NCI-H345 (cell line): Measurements from ENCODE around the gene THAP9.
"Not testable (repeated sequence)": the region's sequence is repeated elsewhere in the genome, so short reads cannot be mapped to it uniquely, and the experiment has no call there.

Experiments used
- DNase-seq: peaks from one replicate; lab custom pipeline; 2025; lab: John Stamatoyannopoulos, UW

Gene THAP9, protein sequence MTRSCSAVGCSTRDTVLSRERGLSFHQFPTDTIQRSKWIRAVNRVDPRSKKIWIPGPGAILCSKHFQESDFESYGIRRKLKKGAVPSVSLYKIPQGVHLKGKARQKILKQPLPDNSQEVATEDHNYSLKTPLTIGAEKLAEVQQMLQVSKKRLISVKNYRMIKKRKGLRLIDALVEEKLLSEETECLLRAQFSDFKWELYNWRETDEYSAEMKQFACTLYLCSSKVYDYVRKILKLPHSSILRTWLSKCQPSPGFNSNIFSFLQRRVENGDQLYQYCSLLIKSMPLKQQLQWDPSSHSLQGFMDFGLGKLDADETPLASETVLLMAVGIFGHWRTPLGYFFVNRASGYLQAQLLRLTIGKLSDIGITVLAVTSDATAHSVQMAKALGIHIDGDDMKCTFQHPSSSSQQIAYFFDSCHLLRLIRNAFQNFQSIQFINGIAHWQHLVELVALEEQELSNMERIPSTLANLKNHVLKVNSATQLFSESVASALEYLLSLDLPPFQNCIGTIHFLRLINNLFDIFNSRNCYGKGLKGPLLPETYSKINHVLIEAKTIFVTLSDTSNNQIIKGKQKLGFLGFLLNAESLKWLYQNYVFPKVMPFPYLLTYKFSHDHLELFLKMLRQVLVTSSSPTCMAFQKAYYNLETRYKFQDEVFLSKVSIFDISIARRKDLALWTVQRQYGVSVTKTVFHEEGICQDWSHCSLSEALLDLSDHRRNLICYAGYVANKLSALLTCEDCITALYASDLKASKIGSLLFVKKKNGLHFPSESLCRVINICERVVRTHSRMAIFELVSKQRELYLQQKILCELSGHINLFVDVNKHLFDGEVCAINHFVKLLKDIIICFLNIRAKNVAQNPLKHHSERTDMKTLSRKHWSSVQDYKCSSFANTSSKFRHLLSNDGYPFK

DNA sequence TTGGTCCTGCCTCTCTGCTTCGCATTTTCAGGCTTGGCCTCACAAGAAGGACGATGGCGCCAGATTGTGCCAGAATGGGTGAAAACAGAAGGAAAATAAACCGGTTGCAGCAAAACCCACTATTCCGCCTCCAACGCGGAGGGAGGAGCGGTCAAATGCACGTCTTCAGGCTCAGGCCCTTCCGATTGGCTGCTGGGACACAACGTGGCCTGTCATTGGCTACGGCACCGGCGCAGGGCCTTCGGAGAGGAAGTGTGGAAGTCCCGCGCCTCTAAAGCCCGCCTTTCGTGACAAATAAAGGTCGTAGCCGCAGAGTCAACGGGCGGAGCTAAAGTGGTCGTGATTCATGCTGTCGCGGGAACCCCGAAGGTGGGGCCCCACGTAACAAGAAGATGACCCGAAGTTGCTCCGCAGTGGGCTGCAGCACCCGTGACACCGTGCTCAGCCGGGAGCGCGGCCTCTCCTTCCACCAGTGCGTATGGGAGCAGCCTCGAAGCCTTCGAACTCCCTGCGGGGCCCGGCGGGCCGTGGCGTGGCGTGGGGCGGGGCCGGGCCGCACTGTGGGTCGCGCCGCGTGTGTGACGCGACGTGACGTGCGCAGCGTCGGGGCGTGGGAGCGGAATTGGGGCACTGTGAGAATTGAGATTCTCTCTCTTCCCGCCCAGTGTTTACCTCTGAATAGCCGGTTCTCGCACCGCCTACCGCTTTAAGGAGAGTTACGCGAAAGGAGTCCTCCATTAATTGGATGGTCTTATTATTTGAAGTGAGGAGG lies at the start of gene THAP9:
Gene THAP9, plus strand, starts transcription at position 325 of the 772 bp plus-strand sequence. Its CDS starts 68 bp downstream, at position 393.
- DNase-seq, result peak; percentile 97

DNA sequence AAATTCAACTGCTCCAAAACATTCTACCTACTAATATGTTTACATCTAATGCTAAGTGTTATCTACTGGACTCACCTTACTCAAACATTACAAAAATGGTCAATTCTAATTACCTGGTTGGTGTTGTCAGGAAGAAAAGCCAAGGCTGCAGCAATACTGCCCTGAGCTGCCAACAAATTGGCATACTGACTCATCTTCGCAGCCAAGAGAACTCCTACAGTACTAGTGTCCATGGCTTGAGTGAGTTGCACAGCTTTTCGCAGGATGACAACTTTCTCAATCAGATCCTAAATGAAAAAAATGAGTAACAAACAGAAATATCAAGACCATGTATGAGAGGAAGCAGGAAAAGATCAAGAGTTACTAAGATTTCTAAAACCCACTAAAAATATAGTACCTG lies 49.2 kb upstream of the THAP9 start:
- DNase-seq, result no peak

GRCh38 chr4:82851885-82852750 lies 48.4 kb upstream of the THAP9 start:
- no peak for DNase-seq

DNA sequence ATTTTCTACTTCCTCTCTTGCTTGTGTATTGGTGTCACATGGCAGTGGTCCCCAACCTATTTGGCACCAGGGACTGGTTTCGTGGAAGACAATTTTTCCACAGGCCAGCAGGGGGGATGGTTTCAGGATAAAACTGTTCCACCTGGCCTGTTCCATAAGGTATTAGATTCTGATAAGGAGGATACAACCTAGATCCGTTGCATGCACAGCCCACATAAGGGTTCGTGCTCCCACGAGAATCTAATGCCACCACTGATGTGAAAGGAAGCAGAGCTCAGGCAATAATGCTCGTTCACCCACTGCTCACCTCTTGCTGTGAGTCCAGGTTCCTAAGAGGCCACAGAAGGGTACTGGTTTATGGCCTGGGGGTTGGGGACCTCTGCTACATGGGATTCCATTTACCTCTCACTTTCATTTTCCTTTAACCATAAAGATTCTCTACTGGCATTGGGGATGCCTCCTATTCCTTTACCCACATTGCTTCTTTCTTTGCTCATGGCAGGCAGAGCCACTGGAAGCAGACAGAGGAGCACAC lies 47.7 kb upstream of the THAP9 start:
- no peak for DNase-seq

- not testable (repeated sequence) for DNase-seq
These were observed 40.0 kb upstream of the THAP9 start for GRCh38 chr4:82860487-82860886.

GRCh38 chr4:82861529-82861928 lies 39.0 kb upstream of the THAP9 start:
- no peak for DNase-seq

GRCh38 chr4:82864336-82864979 lies 36.1 kb upstream of the THAP9 start:
- no peak for DNase-seq

DNA sequence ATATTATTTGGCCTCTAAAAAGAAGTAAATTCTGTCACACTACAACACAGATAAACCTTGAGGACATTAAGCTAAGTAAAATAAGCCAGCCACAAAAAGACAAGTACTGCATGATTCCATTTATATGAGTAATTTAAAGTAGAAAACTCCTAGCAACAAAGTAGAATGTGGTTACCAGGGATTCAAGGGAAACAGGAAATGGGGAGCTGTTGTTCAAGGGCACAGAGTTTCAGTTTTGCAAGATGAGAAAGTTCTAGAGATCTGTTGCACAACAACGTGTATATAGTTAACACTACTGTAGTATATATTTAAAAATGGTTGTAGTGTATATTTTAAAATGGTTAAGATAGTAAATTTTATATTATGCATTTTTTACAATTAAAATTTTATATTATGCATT lies 34.9 kb upstream of the THAP9 start:
- no peak for DNase-seq

GRCh38 chr4:82866033-82866432 lies 34.5 kb upstream of the THAP9 start:
- DNase-seq, result not testable (repeated sequence)

GRCh38 chr4:82866706-82867385 lies 33.7 kb upstream of the THAP9 start:
- no peak for DNase-seq

DNA sequence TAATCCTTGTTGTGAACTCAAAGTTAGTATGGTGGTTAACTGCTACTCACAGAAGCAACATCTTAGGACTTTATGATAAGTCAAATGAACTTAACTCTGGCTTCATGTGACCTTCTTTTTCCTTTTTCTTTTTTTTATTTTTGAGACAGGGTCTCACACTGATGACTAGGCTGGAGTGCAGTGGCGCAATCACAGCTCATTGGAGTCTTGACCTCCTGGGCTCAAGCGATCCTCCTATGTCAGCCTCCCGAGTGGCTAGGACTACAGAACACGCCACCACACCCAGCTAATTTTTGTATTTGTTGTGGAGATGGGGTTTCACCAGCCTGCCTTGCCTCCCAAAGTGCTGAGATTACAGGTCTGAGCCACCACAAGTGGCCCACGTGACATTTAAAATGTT lies 32.0 kb upstream of the THAP9 start:
- no peak for DNase-seq

GRCh38 chr4:82885410-82885809 lies 15.1 kb upstream of the THAP9 start:
- no peak for DNase-seq

- DNase-seq, result no peak
These were observed 14.2 kb upstream of the THAP9 start for GRCh38 chr4:82886147-82886942.

GRCh38 chr4:82889287-82889686 lies 11.2 kb upstream of the THAP9 start:
- no peak for DNase-seq

- no peak for DNase-seq
These were observed 10.0 kb upstream of the THAP9 start for GRCh38 chr4:82890528-82890900.

DNA sequence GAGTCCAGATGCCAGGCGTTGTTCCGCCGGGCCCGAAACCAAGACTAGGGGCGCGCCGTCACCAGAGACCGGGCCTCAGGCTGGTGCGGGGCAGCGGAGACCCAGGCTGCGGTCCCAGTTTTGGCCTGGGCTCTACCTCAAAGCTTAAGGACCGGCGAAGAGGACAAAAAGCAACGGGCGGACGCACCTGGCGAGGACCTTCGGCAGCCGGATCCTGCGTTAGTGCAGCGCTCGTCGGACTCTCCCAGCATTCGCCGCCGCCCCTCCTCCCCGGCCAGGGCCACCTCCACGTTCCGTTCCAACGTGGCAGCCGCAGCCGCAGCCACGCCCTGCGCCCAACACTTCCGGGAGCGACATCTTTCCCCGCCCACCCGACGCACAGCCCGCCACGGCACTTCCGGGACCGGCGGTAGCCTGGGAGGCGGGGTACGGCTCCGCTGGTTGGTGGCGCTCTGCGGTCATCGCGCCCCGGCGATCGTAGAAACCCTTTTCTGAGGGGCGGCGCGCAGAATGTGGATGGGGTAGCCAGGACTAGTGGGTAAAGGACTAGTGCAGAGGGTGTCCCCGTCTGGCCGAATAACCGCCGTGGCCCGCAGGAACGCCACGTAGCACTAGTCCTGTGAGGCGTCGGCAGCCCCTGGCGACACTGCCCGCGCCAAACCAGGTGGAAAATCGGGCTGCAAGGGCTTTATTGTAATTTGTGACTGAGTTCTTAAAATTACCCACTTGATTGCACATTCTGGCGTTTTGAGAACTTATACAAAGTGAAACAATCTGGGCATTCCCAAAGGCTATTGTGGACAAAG lies 9.4 kb upstream of the THAP9 start, which contains the start of gene SEC31A:
Gene SEC31A, minus strand, starts transcription at position 253 of the 806 bp plus-strand sequence. CDS start 9,217 bp downstream, outside the sequence.
- peak; percentile 92 for DNase-seq

DNA sequence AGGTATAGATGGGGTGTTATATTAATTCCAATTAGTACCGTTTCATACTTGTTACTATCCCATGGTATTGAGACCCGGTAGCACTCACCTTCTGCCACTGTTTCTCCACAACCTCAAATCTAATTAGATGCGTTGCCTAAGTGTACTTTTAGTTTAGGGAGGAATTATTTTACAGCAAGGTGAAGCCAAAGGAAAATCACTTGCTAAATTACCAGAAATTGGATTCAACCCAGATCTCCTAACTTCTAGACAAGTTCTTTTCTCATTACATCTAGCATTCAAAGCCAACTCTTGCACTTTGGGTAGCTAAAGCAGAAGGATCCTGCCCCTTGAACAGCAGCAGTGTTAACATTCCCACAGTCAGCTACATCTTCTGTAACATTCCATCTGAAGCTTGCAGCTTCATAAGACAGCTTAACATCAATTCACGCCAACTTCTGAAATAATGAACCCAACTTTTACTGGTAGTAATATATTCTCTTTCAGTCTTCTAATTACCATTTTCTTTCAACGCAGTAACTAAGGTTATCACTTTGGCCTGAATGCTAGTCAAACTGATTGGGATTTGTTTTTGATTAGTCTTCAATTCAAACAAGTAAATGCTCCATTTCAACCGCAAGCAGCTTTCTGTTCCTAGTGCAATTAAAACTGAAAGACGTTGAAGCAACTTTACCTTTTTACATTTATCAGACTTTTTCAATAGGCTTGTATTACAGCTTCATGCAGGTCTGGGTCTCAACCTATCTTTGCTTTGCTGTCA lies 8.6 kb upstream of the THAP9 start:
- DNase-seq, result no peak
